CD14-positive monocyte (primary cell): ENCODE results near the gene SMARCA5. TPM values are rescaled to one million over a fixed set of nuclear protein-coding genes. Genes with fewer than 3 reads are reported as not detected.

Source experiments
- DNase-seq, 3 donors: peaks; one replicate each; pipeline ENCODE4 v3.0.0-alpha.2; 2011 to 2022
- H2AFZ ChIP-seq: 2 replicates; pipeline ENCODE4 v1.6.0; 2012; ENCODE audit warnings: mild to moderate bottlenecking, low read depth, low read length, inconsistent platforms; ENCODE audit not compliant: insufficient read depth, poor library complexity, severe bottlenecking
- H3K27ac ChIP-seq, 2 donors: 1 replicate in 1 of 2; 2 replicates in 1 of 2; pipeline ENCODE4 v1.5.1; 2012 to 2013; ENCODE audit warnings: low read length in 2 of 2, control low read depth in 1 of 2, inconsistent platforms in 1 of 2, low read depth in 1 of 2, mild to moderate bottlenecking in 1 of 2
- H3K27me3 ChIP-seq, 2 donors: one replicate each; pipeline versions ENCODE4 v1.6.0 to v1.6.1; 2011 to 2013; ENCODE audit warnings: low read length in 2 of 2; ENCODE audit not compliant: control insufficient read depth in 2 of 2, insufficient read depth in 2 of 2
- H3K36me3 ChIP-seq, 2 donors: replicated peaks in 1 of 2; 1 replicate in 1 of 2; 2 replicates in 1 of 2; pipeline versions ENCODE4 v1.5.1 to v1.6.1; 2012 to 2013; ENCODE audit warnings: low read length in 2 of 2, control low read depth in 1 of 2, inconsistent platforms in 1 of 2, mild to moderate bottlenecking in 1 of 2; ENCODE audit not compliant: insufficient read depth in 2 of 2, control insufficient read depth in 1 of 2
- H3K4me1 ChIP-seq, 2 donors: 1 replicate in 1 of 2; 2 replicates in 1 of 2; pipeline versions ENCODE4 v1.5.1 to v1.6.1; 2012 to 2013; ENCODE audit warnings: low read length in 2 of 2, control low read depth in 1 of 2, inconsistent platforms in 1 of 2, mild to moderate bottlenecking in 1 of 2, moderate library complexity in 1 of 2; ENCODE audit not compliant: insufficient read depth in 2 of 2, control insufficient read depth in 1 of 2
- H3K4me2 ChIP-seq: replicated peaks from 2 replicates; pipeline ENCODE3; 2012; ENCODE audit warnings: low read length, moderate library complexity, mild to moderate bottlenecking; ENCODE audit not compliant: poor library complexity, severe bottlenecking; ENCODE audit errors: extremely low read depth
- H3K4me3 ChIP-seq, 3 experiments: fragments of 200-600 bp in 1 of 3; sonication (generic) in 1 of 3; replicated peaks in 1 of 3; 1 replicate in 2 of 3; 2 replicates in 1 of 3; pipeline ENCODE4 v1.5.1; 2011 to 2013; ENCODE audit warnings: low read length in 3 of 3, mild to moderate bottlenecking in 3 of 3, control low read depth in 2 of 3, low read depth in 2 of 3, inconsistent platforms in 1 of 3, moderate library complexity in 1 of 3
- H3K79me2 ChIP-seq: 2 replicates; pipeline ENCODE4 v1.6.0; 2012; ENCODE audit warnings: mild to moderate bottlenecking, control low read depth, inconsistent platforms, low read length, moderate library complexity; ENCODE audit not compliant: insufficient read depth
- H3K9ac ChIP-seq: 2 replicates; pipeline ENCODE4 v1.6.0; 2017; ENCODE audit warnings: low read length, mild to moderate bottlenecking; ENCODE audit not compliant: insufficient read depth, poor library complexity, severe bottlenecking
- H3K9me3 ChIP-seq, 2 donors: replicated peaks in 1 of 2; 1 replicate in 1 of 2; 2 replicates in 1 of 2; pipeline versions ENCODE4 v1.5.1 to v1.6.1; 2012 to 2013; ENCODE audit warnings: low read length in 2 of 2, control low read depth in 1 of 2; ENCODE audit not compliant: control insufficient read depth in 1 of 2, insufficient read depth in 1 of 2
- H4K20me1 ChIP-seq: 2 replicates; pipeline ENCODE4 v1.6.0; 2012; ENCODE audit warnings: mild to moderate bottlenecking, low read length, control low read depth, moderate library complexity; ENCODE audit not compliant: insufficient read depth
- H3K27ac Mint-ChIP-seq, 7 donors: one replicate each; pipeline ENCODE4 v1.8.0; 2020; ENCODE audit warnings: mild to moderate bottlenecking in 7 of 7, mixed read lengths in 7 of 7, moderate library complexity in 6 of 7, inconsistent platforms in 2 of 7
- H3K27me3 Mint-ChIP-seq, 3 donors: one replicate each; pipeline ENCODE4 v1.8.0; 2021 to 2022; ENCODE audit warnings: low read depth in 3 of 3, mild to moderate bottlenecking in 3 of 3, mixed read lengths in 3 of 3, moderate library complexity in 3 of 3, inconsistent platforms in 1 of 3
- H3K36me3 Mint-ChIP-seq, 2 donors: one replicate each; pipeline ENCODE4 v1.8.0; 2020; ENCODE audit warnings: mixed read lengths in 2 of 2, inconsistent platforms in 1 of 2, mild to moderate bottlenecking in 1 of 2
- H3K4me1 Mint-ChIP-seq: one replicate; pipeline ENCODE4 v1.8.0; 2020; ENCODE audit warnings: mild to moderate bottlenecking, mixed read lengths
- H3K4me3 Mint-ChIP-seq, 2 donors: one replicate each; pipeline ENCODE4 v1.8.0; 2020; ENCODE audit warnings: mild to moderate bottlenecking in 2 of 2, mixed read lengths in 2 of 2, moderate library complexity in 1 of 2
- H3K9me3 Mint-ChIP-seq, 7 donors: one replicate each; pipeline ENCODE4 v1.8.0; 2020 to 2022; ENCODE audit warnings: mixed read lengths in 7 of 7, mild to moderate bottlenecking in 6 of 7, moderate library complexity in 6 of 7, inconsistent platforms in 2 of 7
- WGBS: methylation state at CpG from one replicate; pipeline ENCODE4 v1.1.5; 2013; ENCODE audit warnings: missing lambda C conversion rate; ENCODE audit not compliant: insufficient coverage; 5-methylcytosine and 5-hydroxymethylcytosine counted together
- intact Hi-C, 2 donors: fragments of 100-400 bp; cut with micrococcal nuclease; formaldehyde crosslinking; loops; one replicate each; pipeline versions ENCODE4 v1.15.0 to v1.15.1; 2023
- polyA plus RNA-seq, 3 donors: library from polyadenylated mRNA; depleted of rRNA in 1 of 3; unstranded in 2 of 3; stranded (reverse) in 1 of 3; fragments of 300-500 nt in 2 of 3; fragments of >200 nt in 1 of 3; fragmentation: Illumina TruSeq in 2 of 3; gene quantifications; 1 replicate in 2 of 3; 2 replicates in 1 of 3; pipeline ENCODE4 v1.2.3, GENCODE V29; 2012 to 2021
- TF ChIP-seq, protein P1 (sequence below): fragments of 200-600 bp; IDR thresholded peaks from one replicate; pipeline ENCODE4 v1.8.0; 2022; ENCODE audit warnings: antibody characterized with exemption, mild to moderate bottlenecking

SMARCA5 gene
- polyA plus RNA-seq, 3 donors = 5.6 to 19.4 (median 12.6) TPM

GRCh38 chr4:143506031-143506430 is 7.5 kb upstream of the SMARCA5 start:
- TF ChIP-seq, protein P1, sequence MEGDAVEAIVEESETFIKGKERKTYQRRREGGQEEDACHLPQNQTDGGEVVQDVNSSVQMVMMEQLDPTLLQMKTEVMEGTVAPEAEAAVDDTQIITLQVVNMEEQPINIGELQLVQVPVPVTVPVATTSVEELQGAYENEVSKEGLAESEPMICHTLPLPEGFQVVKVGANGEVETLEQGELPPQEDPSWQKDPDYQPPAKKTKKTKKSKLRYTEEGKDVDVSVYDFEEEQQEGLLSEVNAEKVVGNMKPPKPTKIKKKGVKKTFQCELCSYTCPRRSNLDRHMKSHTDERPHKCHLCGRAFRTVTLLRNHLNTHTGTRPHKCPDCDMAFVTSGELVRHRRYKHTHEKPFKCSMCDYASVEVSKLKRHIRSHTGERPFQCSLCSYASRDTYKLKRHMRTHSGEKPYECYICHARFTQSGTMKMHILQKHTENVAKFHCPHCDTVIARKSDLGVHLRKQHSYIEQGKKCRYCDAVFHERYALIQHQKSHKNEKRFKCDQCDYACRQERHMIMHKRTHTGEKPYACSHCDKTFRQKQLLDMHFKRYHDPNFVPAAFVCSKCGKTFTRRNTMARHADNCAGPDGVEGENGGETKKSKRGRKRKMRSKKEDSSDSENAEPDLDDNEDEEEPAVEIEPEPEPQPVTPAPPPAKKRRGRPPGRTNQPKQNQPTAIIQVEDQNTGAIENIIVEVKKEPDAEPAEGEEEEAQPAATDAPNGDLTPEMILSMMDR = no peak
- H4K20me1 ChIP-seq = no peaks in the 10 kb centered on the region

GRCh38 chr4:143511906-143512305 is 1.6 kb upstream of the SMARCA5 start:
- H3K4me3 Mint-ChIP-seq = no peak overlapping the region
- Histone ChIP-seq H3K79me2 (peaks cover 30% of the 10 kb centered on the region), H3K4me1 (peaks cover 23 to 26% of the 10 kb centered on the region in 2 donors), H3K9ac (no peak overlapping the region), H3K27me3 (no peaks in the 10 kb centered on the region), H3K4me2 (no peak overlapping the region), H3K4me3 (no peak overlapping the region), H2AFZ (no peak overlapping the region), H3K9me3 (no peaks in the 10 kb centered on the region), H3K27ac (no peak overlapping the region), H4K20me1 (peaks cover 24% of the 10 kb centered on the region), H3K36me3 (peaks cover 0 to 7% of the 10 kb centered on the region in 2 donors)
- H3K9me3 Mint-ChIP-seq = no peaks in the 10 kb centered on the region
- intact Hi-C loops = loop anchor here (5.0 to 10.0 kb wide), 4 partner anchors 167 to 1583 kb away; partner anchors contain the start of genes ABCE1 (in 1 of the 2), ANAPC10 (in 1 of the 2) and GAB1 (in 1 of the 2)
- H3K36me3 Mint-ChIP-seq = peaks cover 3 to 7% of the 10 kb centered on the region in 2 donors
- H3K4me1 Mint-ChIP-seq = peaks cover 25% of the 10 kb centered on the region
- DNase-seq = no peak
- H3K27me3 Mint-ChIP-seq = peaks cover 0 to 3% (median 1%) of the 10 kb centered on the region in 3 donors
- TF ChIP-seq, protein P1 = no peak
- 100% methylated on average over 3 of the region's 7 CpGs for WGBS
- H3K27ac Mint-ChIP-seq = no peak overlapping the region

More at GRCh38 chr4:143506031-143506430, 7.5 kb upstream of the SMARCA5 start:
- no peak overlapping the region for H3K4me3 ChIP-seq
- H3K9me3 ChIP-seq = no peaks in the 10 kb centered on the region
- H2AFZ ChIP-seq = no peak overlapping the region
- intact Hi-C loops = no loop called here
- WGBS = no CpG with 5 or more reads among the region's 1 CpG
- H3K4me1 ChIP-seq = no peaks in the 10 kb centered on the region
- H3K4me2 ChIP-seq = no peak overlapping the region
- Mint-ChIP-seq H3K27ac (no peak overlapping the region), H3K27me3 (peaks cover 0 to 1% (median 0%) of the 10 kb centered on the region in 3 donors), H3K36me3 (no peaks in the 10 kb centered on the region), H3K4me3 (peak overlapping the region in 1 of 2 donors; percentile 9), H3K9me3 (peaks cover 0 to 5% (median 2%) of the 10 kb centered on the region in 7 donors), H3K4me1 (peaks cover 8% of the 10 kb centered on the region)
- no peak overlapping the region for H3K9ac ChIP-seq
- H3K36me3 ChIP-seq = no peaks in the 10 kb centered on the region
- H3K27ac ChIP-seq = no peak overlapping the region
- DNase-seq = no peak
- no peaks in the 10 kb centered on the region for H3K79me2 ChIP-seq
- no peaks in the 10 kb centered on the region for H3K27me3 ChIP-seq
